Right cardiac atrium (tissue), 5 donors: ENCODE measurements around the gene ITGA1. TPM values are rescaled to one million over a fixed set of nuclear protein-coding genes. Genes with fewer than 3 reads are reported as not detected.
A peak's percentile ranks its signal among the peaks of the same experiment; 100 is the strongest.
"Not testable (repeated sequence)": the region's sequence is repeated elsewhere in the genome, so short reads cannot be mapped to it uniquely, and the experiment has no call there.

Experiments
- ATAC-seq, 2 donors: fragments of 200-7000 bp; cut with Tn5 transposase; one replicate each; pipeline versions ENCODE4 v1.8.0 to v1.9.1; 2020; ENCODE audit warnings: moderate library complexity in 2 of 2, mild to moderate bottlenecking in 1 of 2
- DNase-seq, 3 donors: peaks; one replicate each; pipeline ENCODE4 v3.0.0-alpha.2; 2020
- H3K27ac ChIP-seq: one replicate; pipeline ENCODE4 v1.5.1; 2013; ENCODE audit warnings: mild to moderate bottlenecking, low read length, control low read depth, moderate library complexity
- H3K27me3 ChIP-seq: one replicate; pipeline ENCODE4 v1.6.1; 2013; ENCODE audit not compliant: control insufficient read depth, insufficient read depth
- H3K4me1 ChIP-seq: one replicate; pipeline ENCODE4 v1.6.1; 2013; ENCODE audit warnings: low read length; ENCODE audit not compliant: control insufficient read depth, insufficient read depth
- H3K4me3 ChIP-seq: one replicate; pipeline ENCODE4 v1.5.1; 2013; ENCODE audit warnings: low read length, control low read depth
- H3K9me3 ChIP-seq: one replicate; pipeline ENCODE4 v1.6.1; 2013; ENCODE audit warnings: low read length; ENCODE audit not compliant: control insufficient read depth
- WGBS: extraction: QIAGEN DNeasy Blood & Tissue Kit; methylation state at CpG from one replicate; pipeline ENCODE4 v1.1.7; 2013; 5-methylcytosine and 5-hydroxymethylcytosine counted together
- intact Hi-C, 4 donors: fragments of 100-400 bp; cut with DNase I; formaldehyde crosslinking; loops; one replicate each; pipeline versions ENCODE4 v1.11.0 to v1.14.0; 2022 to 2023
- long read RNA-seq, 4 donors: library from polyadenylated mRNA; unstranded; transcript quantifications; one replicate each; pipeline ENCODE4 v2.0.0, GENCODE V29; 2020 to 2021
- polyA plus RNA-seq: library from polyadenylated mRNA; stranded (reverse); fragments of 200-250 nt; gene quantifications from one replicate; pipeline ENCODE4 v1.2.3, GENCODE V29; 2013
- total RNA-seq, 4 donors: library from RNA; stranded (reverse); fragmentation: NEBNext Ultra II Directional; extraction: Animal tissue kit (Norgen Biotek cat#: 25700); gene quantifications; one replicate each; pipeline ENCODE4 v1.2.1, GENCODE V29; 2021
- donor health status: healthy with polysubstance abuse.
- donor health status: DM: no; HTN: yes; CAD: no.
- donor health status: DM: no; HTN: no; CAD: no.
- donor health status: DM: no; HTN: yes; CAD: no; lungs with severe emphysema.
- donor health status: DM: yes; HTN: yes; CAD: no.

The ITGA1 gene
- 10 to 100 TPM; 22.2 to 42.4 (median 29.4) TPM for total RNA-seq
- polyA plus RNA-seq: 6.6 TPM
- long read RNA-seq, donor 1, full-length matches to known transcripts: 18 of 37 reads
- long read RNA-seq, donor 1, partial matches to known transcripts: 10 of 37 reads
- long read RNA-seq, donor 1, other reads (novel, unspliced or antisense): 9 of 37 reads
- long read RNA-seq, donor 2, full-length matches to known transcripts: 3 of 3 reads
- long read RNA-seq, donor 2, partial matches to known transcripts: 0 of 3 reads
- long read RNA-seq, donor 2, other reads (novel, unspliced or antisense): 0 of 3 reads
- long read RNA-seq, donor 3, full-length matches to known transcripts: 20 of 48 reads
- long read RNA-seq, donor 3, partial matches to known transcripts: 13 of 48 reads
- long read RNA-seq, donor 3, other reads (novel, unspliced or antisense): 15 of 48 reads
- long read RNA-seq, donor 4, full-length matches to known transcripts: 4 of 6 reads
- long read RNA-seq, donor 4, partial matches to known transcripts: 0 of 6 reads
- long read RNA-seq, donor 4, other reads (novel, unspliced or antisense): 2 of 6 reads

- no peaks in the 10 kb centered on the region for H3K4me1 ChIP-seq
- under 1% methylated on average over 61 of the region's 61 CpGs for WGBS
- intact Hi-C loops: loop anchor here in 3 of 4 donors (5.0 kb wide), 2 partner anchors 96 to 129 kb away; no protein-coding TSS in a partner anchor
These were observed at the start of gene ITGA1, which contains the start of gene PELO for GRCh38 chr5:52787600-52788504. ITGA1 (plus strand) TSS chr5:52787916; CDS start chr5:52788354, 438 bp downstream. PELO (plus strand) TSS chr5:52787916; CDS start chr5:52800395, 12,479 bp downstream.

GRCh38 chr5:52738095-52738506, 49.6 kb upstream of the ITGA1 start:
- ATAC-seq (no peak), DNase-seq (no peak)
- no peak overlapping the region for H3K4me3 ChIP-seq
- intact Hi-C loops: no loop called here
- no peaks in the 10 kb centered on the region for H3K9me3 ChIP-seq
- no peaks in the 10 kb centered on the region for H3K4me1 ChIP-seq
- no peaks in the 10 kb centered on the region for H3K27me3 ChIP-seq
- H3K27ac ChIP-seq: no peak overlapping the region

More at GRCh38 chr5:52787600-52788504, at the start of gene ITGA1, which contains the start of gene PELO:
- peak within 1 kb of the TSS; percentile 87 for H3K27ac ChIP-seq
- H3K27me3 ChIP-seq: no peaks in the 10 kb centered on the region
- ATAC-seq (peak; percentile 95 to 96), DNase-seq (peak; percentile 87 to 92 (median 92))
- H3K9me3 ChIP-seq: no peaks in the 10 kb centered on the region
- peak within 1 kb of the TSS; percentile 65 for H3K4me3 ChIP-seq

- ATAC-seq: no peak
- intact Hi-C loops: no loop called here
- 67% methylated on average over 2 of the region's 2 CpGs for WGBS
These were observed 47.7 kb upstream of the ITGA1 start for GRCh38 chr5:52740007-52740406.

GRCh38 chr5:52743012-52743411, 44.7 kb upstream of the ITGA1 start:
- 69% methylated on average over 2 of the region's 2 CpGs for WGBS
- peak in 1 of 2 donors; percentile 67 for ATAC-seq
- Histone ChIP-seq H3K9me3 (no peaks in the 10 kb centered on the region), H3K4me1 (no peaks in the 10 kb centered on the region), H3K4me3 (no peak overlapping the region), H3K27ac (no peak overlapping the region), H3K27me3 (no peaks in the 10 kb centered on the region)
- no peak for DNase-seq
- intact Hi-C loops: no loop called here

More at GRCh38 chr5:52740007-52740406, 47.7 kb upstream of the ITGA1 start:
- no peaks in the 10 kb centered on the region for H3K27me3 ChIP-seq
- no peak overlapping the region for H3K4me3 ChIP-seq
- no peaks in the 10 kb centered on the region for H3K4me1 ChIP-seq
- no peak overlapping the region for H3K27ac ChIP-seq
- DNase-seq: no peak
- H3K9me3 ChIP-seq: no peaks in the 10 kb centered on the region

- intact Hi-C loops: no loop called here
- ATAC-seq: no peak
- Histone ChIP-seq H3K27me3 (no peaks in the 10 kb centered on the region), H3K27ac (no peak overlapping the region), H3K4me3 (no peak overlapping the region), H3K9me3 (no peaks in the 10 kb centered on the region), H3K4me1 (no peaks in the 10 kb centered on the region)
- DNase-seq: no peak
- WGBS: 63% methylated on average over 3 of the region's 3 CpGs
These were observed 44.2 kb upstream of the ITGA1 start for GRCh38 chr5:52743529-52743928.

GRCh38 chr5:52743970-52744369, 43.7 kb upstream of the ITGA1 start:
- Histone ChIP-seq H3K9me3 (no peaks in the 10 kb centered on the region), H3K4me3 (no peak overlapping the region), H3K27ac (no peak overlapping the region), H3K27me3 (no peaks in the 10 kb centered on the region), H3K4me1 (no peaks in the 10 kb centered on the region)
- intact Hi-C loops: no loop called here
- whole genome bisulfite sequencing: 29% methylated on average over 1 of the region's 1 CpG
- ATAC-seq: peak; percentile 36 to 70
- no peak for DNase-seq

GRCh38 chr5:52744867-52745458, 42.8 kb upstream of the ITGA1 start:
- DNase-seq, H3K27ac ChIP-seq, H3K4me1 ChIP-seq, H3K27me3 ChIP-seq, ATAC-seq, intact Hi-C loops, H3K4me3 ChIP-seq, H3K9me3 ChIP-seq: not testable (repeated sequence)
- WGBS: 89% methylated on average over 2 of the region's 2 CpGs

- Histone ChIP-seq H3K4me1 (no peaks in the 10 kb centered on the region), H3K27ac (no peak overlapping the region), H3K9me3 (no peaks in the 10 kb centered on the region), H3K27me3 (no peaks in the 10 kb centered on the region), H3K4me3 (no peak overlapping the region)
- DNase-seq (no peak), ATAC-seq (no peak)
- 78% methylated on average over 2 of the region's 2 CpGs for WGBS
- intact Hi-C loops: no loop called here
These were observed 41.2 kb upstream of the ITGA1 start for GRCh38 chr5:52746539-52746938.

GRCh38 chr5:52748590-52748989, 39.1 kb upstream of the ITGA1 start:
- no peak for ATAC-seq
- Histone ChIP-seq H3K4me1 (no peaks in the 10 kb centered on the region), H3K27me3 (no peaks in the 10 kb centered on the region), H3K27ac (no peak overlapping the region), H3K4me3 (no peak overlapping the region), H3K9me3 (no peaks in the 10 kb centered on the region)
- intact Hi-C loops: no loop called here
- DNase-seq: no peak
- WGBS: 41% methylated on average over 1 of the region's 1 CpG

GRCh38 chr5:52749666-52750065, 38.0 kb upstream of the ITGA1 start:
- H3K27ac ChIP-seq: no peak overlapping the region
- H3K4me1 ChIP-seq: no peaks in the 10 kb centered on the region
- no peaks in the 10 kb centered on the region for H3K9me3 ChIP-seq
- H3K27me3 ChIP-seq: no peaks in the 10 kb centered on the region
- ATAC-seq (no peak), DNase-seq (no peak)
- intact Hi-C loops: no loop called here
- no peak overlapping the region for H3K4me3 ChIP-seq
